Suppressor macrophage treated with lipopolysaccharide for 4 hours (primary cell): ENCODE measurements around the gene PCED1A.

Experiments used
- DNase-seq: peaks from one replicate; pipeline ENCODE4 v3.0.0-alpha.2; 2020

The PCED1A gene

DNA sequence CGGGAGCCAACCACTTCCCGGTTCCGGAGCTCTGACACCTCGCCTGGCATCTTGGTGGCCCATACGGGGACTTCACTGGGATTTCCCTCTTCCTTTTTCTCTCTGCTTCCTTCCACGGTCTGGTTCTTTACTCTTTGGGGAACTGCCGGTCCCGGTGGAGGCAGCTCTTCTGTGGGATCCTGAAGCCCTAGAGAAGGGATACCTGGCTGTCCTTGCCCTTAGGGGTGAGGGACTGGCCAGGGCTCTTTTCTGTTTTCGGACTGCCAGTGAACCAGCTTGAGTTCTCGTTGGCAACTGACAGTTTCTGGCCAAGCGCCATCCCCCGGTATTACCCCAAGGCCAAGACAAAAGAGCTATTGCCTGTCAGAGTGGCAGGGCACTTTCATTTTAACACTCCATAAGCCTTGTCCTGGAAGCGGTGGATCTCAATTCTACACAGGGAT is 39.1 kb downstream of the PCED1A start:
- DNase-seq, result no peak

DNA sequence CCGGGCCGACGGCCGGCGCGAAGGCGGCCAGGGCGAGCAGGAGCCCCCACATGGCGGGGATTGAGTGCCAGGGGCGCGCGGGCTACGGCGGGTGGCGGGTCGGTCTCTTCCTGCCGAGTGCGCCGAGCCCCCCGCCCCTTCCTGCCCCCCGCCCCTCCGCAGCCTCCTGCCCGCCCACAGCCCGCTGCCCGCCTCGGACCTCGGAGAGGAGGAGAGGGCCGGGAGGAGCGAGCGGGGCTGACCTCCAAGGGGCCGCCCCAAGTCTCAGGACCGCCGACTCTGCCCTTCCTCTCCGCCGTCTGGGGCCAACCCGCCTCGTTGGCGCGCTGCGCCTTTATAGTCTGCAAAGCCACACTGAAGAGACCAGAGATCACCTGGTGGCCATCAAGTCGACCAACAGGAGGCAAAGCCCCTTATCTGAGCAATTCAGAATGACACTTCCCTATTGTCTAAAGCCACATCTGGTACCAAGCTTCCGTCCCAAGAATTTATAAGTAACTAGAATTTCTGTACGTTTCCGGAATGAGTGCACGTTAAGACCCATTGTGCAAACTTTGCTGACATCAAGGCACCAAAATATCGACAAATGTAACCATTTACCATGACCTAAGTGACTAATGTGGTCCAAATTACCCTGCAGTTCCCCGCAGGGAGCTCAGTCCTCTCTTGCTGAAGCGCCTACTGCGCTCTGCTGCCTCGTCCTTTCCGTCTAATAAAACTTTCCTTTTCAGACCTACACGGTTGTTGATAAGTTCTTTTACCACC is 39.8 kb downstream of the PCED1A start, which contains the start of gene CPXM1:
Gene CPXM1 (minus strand): TSS at position 107 of the 765 bp plus-strand sequence. CDS start 55 bp downstream, at position 52.
- DNase-seq, result peak; percentile 86

DNA sequence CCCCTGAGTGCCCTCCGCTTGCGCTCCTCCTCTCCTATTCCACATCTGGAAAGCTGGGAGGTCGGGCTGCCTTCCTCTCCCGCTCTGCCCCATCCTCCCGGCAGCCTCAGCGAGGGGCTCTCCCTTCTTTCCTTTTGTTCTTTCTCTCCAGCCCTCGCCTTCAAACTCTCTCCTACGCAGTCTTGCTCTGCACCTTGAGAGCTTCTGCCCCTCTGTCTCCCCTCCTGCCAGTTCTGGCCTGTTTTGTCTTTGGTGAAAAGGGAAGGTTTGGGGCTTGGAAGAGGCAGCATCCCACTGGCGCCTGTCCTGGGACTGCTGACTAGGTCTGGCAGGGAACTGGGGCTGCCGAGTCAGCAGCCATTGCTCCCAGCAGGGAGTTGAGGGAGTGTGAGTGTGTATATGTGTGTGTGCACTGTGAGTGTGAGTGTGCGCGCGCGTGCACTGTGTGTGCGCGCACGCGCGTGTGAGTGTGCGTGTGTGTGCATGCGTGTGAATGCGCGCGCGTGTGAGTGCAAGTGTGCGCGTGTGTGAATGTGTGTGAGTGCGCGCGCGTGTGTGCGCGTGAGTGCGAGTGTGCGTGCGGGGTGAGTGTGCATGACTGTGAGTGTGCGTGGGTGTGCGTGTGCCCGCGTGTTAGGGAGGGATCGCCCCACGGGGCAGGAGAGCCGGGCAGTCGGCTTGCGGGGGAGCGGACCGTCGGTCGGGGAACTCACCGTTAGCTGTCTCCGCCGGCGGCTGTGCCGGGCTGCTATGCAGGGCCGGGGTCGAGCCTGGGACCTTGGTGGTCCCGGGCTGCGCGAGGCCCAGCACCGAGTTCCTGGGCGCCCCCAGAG is 40.6 kb downstream of the PCED1A start:
- DNase-seq, result peak; percentile 24

DNA sequence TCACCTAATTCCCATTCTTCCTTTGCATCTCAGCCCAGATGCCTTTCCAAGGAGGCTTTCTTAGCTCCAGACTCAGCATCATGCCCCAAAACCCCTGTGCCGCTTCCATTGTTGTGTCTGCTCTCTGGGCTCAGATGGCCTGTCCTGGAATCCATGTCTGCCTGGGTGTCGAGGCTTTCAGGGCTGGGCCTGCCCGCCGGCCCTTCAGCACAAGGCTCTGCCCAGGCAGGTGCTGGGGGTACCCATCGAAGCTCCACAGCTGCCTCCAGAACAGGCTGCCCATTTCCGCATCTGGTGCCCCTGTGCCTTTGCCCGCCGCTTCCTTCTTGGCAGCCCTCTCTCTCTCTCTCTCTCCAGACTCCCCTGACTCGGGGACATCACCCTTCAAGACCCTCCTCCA is 41.2 kb downstream of the PCED1A start:
- no peak for DNase-seq

DNA sequence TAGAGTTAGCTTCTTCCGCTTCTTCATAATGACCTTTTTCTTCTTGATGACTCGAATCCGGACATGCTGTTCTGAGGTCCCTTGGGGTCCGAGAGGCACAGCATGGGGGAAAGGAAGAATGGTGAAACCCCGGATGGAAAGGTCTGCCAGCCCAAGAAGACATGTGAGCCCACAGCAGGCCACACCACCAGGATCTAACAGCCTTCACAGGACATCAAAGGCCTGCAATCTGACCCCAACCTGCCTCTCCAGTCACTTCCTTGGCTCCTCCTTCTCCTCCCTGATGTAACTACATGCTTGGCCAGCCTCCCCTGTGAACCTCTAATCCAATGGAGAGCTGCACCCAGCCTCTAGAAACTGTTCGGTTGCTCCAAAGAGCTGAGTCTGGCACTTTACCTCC is 41.6 kb downstream of the PCED1A start:
- DNase-seq, result no peak

DNA sequence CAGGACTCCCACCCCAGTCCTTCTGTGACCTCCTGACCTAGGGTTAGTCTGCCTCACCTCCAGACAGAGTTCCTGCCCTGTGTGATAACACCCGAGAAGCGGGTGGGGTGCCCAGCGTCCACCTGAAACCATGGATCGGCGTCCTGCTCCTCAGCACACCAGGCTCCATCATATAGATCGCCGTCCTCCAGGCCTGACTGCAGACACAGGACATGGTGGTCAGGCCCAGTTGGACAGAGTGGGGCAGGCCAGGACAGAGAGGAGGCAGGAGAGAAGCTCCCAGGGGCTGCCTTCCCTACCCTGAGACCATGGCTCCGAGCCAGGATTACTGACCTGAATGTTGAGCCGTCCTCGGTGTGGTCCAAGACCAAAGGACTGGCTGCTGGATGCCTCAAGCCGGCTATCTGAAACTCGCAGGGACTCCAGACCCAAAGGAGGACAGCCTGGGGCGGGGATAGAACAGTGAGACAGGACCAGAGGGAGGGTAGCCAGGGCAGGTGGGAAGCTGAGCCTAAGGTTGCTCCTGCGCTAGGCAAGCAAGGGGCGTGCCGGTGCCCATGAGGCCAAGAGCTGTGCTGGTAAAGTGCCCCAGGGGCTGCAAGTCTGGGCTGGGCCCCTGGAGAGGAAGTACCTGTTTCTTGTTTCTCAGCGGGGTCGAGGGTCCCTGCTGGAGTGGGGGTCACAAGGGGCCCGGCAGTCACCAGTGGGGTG is 42.2 kb downstream of the PCED1A start:
- DNase-seq, result no peak

DNA sequence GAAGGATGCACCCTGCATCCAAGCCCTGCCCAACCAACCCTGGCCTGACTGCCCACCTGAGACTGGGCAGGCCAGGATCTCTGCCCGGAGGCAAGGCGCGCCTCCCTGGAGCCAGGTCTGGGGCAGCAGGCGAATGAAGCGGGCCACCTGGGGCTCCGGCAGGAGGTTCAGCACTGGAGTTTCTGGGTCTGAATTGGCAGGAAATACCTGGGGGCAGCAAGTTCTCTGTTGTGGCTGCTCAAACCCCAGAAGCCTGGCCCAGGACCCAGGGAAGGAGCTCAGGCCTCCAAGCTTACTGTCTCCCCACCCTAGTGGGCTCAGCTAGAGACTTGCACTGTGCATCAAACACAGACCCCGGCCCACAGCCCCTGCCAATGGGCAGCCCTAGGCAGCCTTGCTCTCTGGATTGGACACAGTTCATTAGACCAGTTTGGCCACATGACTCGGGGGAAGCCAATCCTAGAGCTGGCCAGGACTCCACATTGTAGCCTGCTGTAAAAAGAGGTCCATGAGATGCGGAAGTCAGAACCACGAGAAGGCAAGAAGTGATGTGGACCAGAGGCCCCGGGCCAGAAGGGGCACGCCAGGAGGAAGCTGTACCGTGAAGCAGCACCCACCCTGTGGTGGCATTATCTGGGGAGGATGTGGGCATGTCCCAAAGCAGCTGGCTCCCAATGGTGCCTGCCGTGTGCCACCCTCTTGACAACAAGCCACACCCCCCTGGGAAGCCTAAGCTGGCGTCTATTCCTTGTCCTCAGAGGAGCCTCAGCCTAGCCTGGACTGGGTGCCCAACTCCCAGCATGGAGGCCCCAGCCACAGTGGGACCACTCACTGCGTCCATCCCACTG is 43.1 kb downstream of the PCED1A start:
- no peak for DNase-seq

DNA sequence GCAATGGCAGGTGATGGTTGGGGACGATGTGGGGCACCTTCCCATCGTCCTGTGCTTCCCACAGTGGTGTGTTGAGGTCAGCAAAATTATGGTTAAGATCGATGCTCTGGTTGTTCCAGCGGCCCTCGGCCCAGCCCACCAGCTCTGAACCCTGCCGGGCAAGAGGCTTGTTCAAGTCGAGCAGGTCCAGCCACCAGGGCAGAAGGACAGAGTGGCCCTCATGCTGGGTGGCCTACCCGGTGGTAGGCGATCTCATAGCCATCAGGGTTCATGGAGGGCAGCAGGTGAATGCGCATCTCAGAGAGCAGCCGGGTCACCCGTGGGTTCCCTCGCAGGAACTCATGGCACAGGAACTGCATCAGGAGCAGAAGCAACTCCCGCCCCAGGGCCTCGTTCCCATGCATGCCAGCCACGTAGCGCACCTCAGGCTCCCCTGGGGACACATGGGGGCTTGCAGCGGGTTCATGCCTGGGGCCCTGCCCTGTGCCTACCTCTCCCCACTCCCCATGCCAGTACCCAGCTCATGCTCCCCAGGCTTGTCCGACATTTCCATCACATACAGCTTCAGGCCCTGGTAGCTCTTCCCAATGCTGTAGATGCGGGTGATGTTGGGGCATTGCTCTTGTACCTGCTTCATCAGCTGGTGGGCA is 44.3 kb downstream of the PCED1A start:
- DNase-seq, result no peak

DNA sequence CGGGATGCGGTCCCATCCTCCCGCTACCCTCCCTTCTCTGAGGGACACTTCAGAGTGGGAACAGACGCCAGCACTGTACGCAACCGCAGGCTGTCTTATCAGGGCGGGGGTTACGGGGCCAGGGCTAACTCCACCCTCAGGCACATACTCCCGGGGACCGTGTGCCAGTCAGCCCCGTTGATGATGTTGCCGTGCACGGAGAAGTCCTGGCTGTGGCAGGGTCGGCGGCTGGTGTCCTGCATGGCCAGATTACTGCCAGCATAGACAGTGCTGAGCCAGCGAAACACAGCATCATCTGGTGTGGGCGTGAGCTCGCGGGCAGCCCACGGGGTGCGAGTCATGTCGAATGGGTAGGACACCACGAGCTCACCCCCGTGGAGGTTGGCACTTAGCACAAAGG is 45.0 kb downstream of the PCED1A start:
- DNase-seq, result no peak

DNA sequence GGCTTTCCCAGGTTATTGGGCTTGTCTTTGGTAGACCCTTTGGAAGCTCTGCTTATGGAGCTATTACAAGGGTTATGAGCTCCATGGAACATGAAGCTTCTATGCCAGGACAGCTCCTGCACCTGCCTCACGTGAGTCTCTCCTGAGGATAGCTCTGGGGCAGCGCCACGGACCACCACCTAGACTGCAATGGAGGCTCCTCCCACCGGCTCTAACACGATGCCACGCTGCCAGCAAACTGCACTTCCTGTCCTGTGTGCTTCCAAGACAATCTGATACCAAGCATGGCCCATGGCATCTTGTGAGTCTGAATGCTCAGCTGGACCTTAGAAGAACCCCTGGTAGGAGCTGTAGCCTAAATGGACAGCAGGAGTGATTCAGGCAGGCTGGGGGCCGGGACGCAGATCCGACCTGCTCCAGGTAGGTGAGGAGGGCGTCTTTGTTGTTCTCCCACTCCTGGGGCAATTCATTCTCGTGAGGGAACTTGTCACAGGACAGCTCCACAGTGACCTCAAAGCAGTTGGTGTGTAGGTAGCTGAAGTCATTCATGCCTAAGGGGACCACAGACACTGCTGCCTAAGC is 45.5 kb downstream of the PCED1A start:
- no peak for DNase-seq

DNA sequence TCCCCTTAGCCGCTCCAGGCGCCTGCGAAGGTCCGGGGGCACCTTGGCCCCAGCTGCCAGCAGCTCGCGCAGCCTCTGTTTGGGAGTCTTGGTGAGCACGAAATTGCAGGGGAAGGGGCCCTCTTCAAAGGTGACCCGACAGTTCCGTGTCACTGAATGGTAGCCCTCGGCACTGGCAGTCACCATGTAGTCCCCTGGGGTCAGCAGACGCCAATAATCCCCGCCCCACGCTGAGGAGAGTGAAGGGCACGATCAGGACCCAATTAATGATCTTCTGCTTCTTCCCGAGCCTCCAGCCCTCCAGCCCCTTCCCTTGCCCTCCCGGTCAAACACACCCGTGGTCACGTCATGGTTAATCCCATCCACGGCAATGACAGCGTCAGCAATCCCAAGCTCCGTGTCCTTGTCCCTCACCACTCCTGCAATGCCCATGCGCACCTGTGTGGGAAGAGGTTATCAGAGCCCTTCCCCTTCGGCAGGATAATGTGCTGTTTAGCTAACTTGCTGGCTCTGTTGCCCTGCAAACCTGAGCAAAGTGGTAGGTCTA is 46.2 kb downstream of the PCED1A start:
- no peak for DNase-seq

DNA sequence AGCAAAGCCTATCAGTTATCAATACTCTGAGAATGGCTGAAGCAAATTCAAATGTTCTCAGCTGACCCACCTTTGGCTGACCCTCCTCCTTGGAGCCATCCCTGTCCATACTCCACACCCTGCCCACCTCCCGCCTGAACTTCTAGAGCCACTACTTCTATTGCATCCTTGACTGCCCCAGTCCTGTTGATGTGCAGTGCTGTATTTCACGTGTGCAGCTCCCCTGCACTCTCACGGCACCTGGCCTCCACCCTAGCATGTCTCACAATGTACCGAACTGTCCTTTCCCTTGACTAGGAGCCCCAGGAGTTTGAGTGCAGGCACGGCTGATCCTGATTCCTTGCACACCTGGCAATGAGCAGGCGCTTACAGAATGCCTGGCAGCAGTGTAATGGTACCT is 47.0 kb downstream of the PCED1A start:
- no peak for DNase-seq
